GM12878 (cell line): ENCODE measurements around the gene KCNQ1. TPM values are rescaled to one million over a fixed set of nuclear protein-coding genes. Genes with fewer than 3 reads are reported as not detected.

ENCODE experiments used
- ATAC-seq: fragments of 200-7000 bp; cut with Tn5 transposase; 3 replicates; pipeline ENCODE4 v1.9.1; 2020; ENCODE audit warnings: mild to moderate bottlenecking, moderate library complexity
- BruUV-seq: library from RNA; stranded (reverse); fragments of 400-500 nt; replicated peaks from 2 replicates; lab custom pipeline; 2021; lab: Mats Ljungman, UMichigan
- CTCF ChIA-PET: fragments of 300-600 bp; sonication (Branson Sonifier 250); formaldehyde crosslinking; extraction: SDS; loops from one replicate; lab custom pipeline; 2021; ENCODE audit warnings: inconsistent platforms; lab: Yijun Ruan, JAX
- POLR2A ChIA-PET: fragments of 350-600 bp; formaldehyde crosslinking; extraction: SDS; loops from one replicate; lab custom pipeline; 2021; ENCODE audit warnings: inconsistent platforms; lab: Charles Lee
- RAD21 ChIA-PET: fragments of 300-600 bp; sonication (Branson Sonifier 250); formaldehyde crosslinking; loops from one replicate; lab custom pipeline; 2023; ENCODE audit warnings: antibody characterized with exemption; ENCODE audit not compliant: unreplicated experiment; lab: Charles Lee
- SMC1A ChIA-PET: fragments of 300-600 bp; sonication (Branson Sonifier 250); formaldehyde crosslinking; loops from one replicate; lab custom pipeline; 2023; ENCODE audit not compliant: unreplicated experiment, uncharacterized antibody; lab: Charles Lee
- DNase-seq: peaks from one replicate; pipeline ENCODE4 v3.0.0-alpha.2; 2011; ENCODE audit warnings: low read depth, low spot score
- FAIRE-seq: peaks from 3 replicates; lab custom pipeline; 2011; peaks lifted over from hg19 to GRCh38; lab: Jason Lieb, UNC
- H2AFZ ChIP-seq: 2 replicates; pipeline ENCODE4 v1.6.0; 2011; ENCODE audit warnings: low read depth, low read length, control low read depth; ENCODE audit not compliant: control insufficient read depth
- H3K27ac ChIP-seq: 2 replicates; pipeline ENCODE4 v1.5.1; 2011; ENCODE audit warnings: control low read depth; ENCODE audit not compliant: control insufficient read depth, insufficient read depth
- H3K27me3 ChIP-seq, 2 experiments: replicated peaks in 1 of 2; 2 replicates each; pipeline versions ENCODE4 v1.6.0 to v1.6.1; 2011; ENCODE audit warnings: low read length in 1 of 2; ENCODE audit not compliant: control insufficient read depth in 2 of 2, insufficient read depth in 2 of 2
- H3K36me3 ChIP-seq, 2 experiments: 2 replicates each; pipeline ENCODE4 v1.5.1; 2011; ENCODE audit warnings: low read length in 1 of 2; ENCODE audit not compliant: control insufficient read depth in 2 of 2, insufficient read depth in 2 of 2
- H3K4me1 ChIP-seq: 2 replicates; pipeline ENCODE4 v1.6.1; 2011; ENCODE audit warnings: mild to moderate bottlenecking, low read length, moderate library complexity, mixed read lengths; ENCODE audit not compliant: control insufficient read depth, insufficient read depth
- H3K4me2 ChIP-seq: 2 replicates; pipeline ENCODE4 v1.6.0; 2011; ENCODE audit warnings: control low read depth; ENCODE audit not compliant: control insufficient read depth, insufficient read depth
- H3K4me3 ChIP-seq: fragments of 200-600 bp; sonication (generic); 2 replicates; pipeline ENCODE4 v1.5.1; 2016
- H3K79me2 ChIP-seq: 2 replicates; pipeline ENCODE4 v1.6.0; 2011; ENCODE audit warnings: low read length; ENCODE audit not compliant: control insufficient read depth, insufficient read depth
- H3K9ac ChIP-seq: 2 replicates; pipeline ENCODE4 v1.8.0; 2011; ENCODE audit warnings: low read length, control low read depth, mixed read lengths; ENCODE audit not compliant: control insufficient read depth, insufficient read depth
- H3K9me3 ChIP-seq: replicated peaks from 3 replicates; pipeline ENCODE4 v1.5.1; 2011; ENCODE audit warnings: mild to moderate bottlenecking, low read length; ENCODE audit not compliant: control insufficient read depth, insufficient read depth
- H4K20me1 ChIP-seq: 2 replicates; pipeline ENCODE4 v1.6.0; 2011; ENCODE audit not compliant: control insufficient read depth, insufficient read depth
- BMI1 ChIP-seq: fragments of 450-650 bp; IDR thresholded peaks from 2 replicates; pipeline ENCODE4 v1.6.1; 2016; ENCODE audit warnings: mild to moderate bottlenecking, moderate library complexity, borderline replicate concordance
- CREB1 ChIP-seq: IDR thresholded peaks from 2 replicates; pipeline ENCODE4 v1.6.1; 2012; ENCODE audit warnings: low read depth, mild to moderate bottlenecking, inconsistent platforms
- EGR1 ChIP-seq, 2 experiments: IDR thresholded peaks; 1 replicate in 1 of 2; 2 replicates in 1 of 2; pipeline ENCODE4 v1.6.1; 2011 to 2012; ENCODE audit warnings: low read depth in 2 of 2, low read length in 2 of 2, borderline replicate concordance in 1 of 2, mild to moderate bottlenecking in 1 of 2, moderate library complexity in 1 of 2
- ELK1 ChIP-seq: IDR thresholded peaks from 2 replicates; pipeline ENCODE4 v1.6.1; 2012; ENCODE audit warnings: low read depth, low read length, improper control_type of control experiment
- MLLT1 ChIP-seq: fragments of 450-650 bp; IDR thresholded peaks from 2 replicates; pipeline ENCODE4 v1.6.1; 2016; ENCODE audit warnings: mild to moderate bottlenecking
- MTA3 ChIP-seq: IDR thresholded peaks from 2 replicates; pipeline ENCODE4 v1.6.1; 2012; ENCODE audit warnings: low read length, inconsistent platforms, borderline replicate concordance
- NFYB ChIP-seq: IDR thresholded peaks from 2 replicates; pipeline ENCODE4 v1.6.1; 2011; ENCODE audit warnings: low read depth, mild to moderate bottlenecking, low read length, improper control_type of control experiment, moderate library complexity; ENCODE audit not compliant: insufficient read depth
- PBX3 ChIP-seq: IDR thresholded peaks from 2 replicates; pipeline ENCODE4 v1.6.1; 2011; ENCODE audit warnings: mild to moderate bottlenecking, low read depth, low read length, moderate library complexity; ENCODE audit not compliant: insufficient replicate concordance
- RELA ChIP-seq: fragments of 450-650 bp; IDR thresholded peaks from 2 replicates; pipeline ENCODE4 v1.8.0; 2014; ENCODE audit warnings: borderline replicate concordance; ENCODE audit not compliant: partially characterized antibody
- SMAD1 ChIP-seq: fragments of 450-650 bp; IDR thresholded peaks from 2 replicates; pipeline ENCODE4 v1.6.1; 2018; ENCODE audit warnings: mild to moderate bottlenecking, low read depth; ENCODE audit not compliant: partially characterized antibody
- SMARCA5 ChIP-seq: fragments of 450-650 bp; IDR thresholded peaks from 2 replicates; pipeline ENCODE4 v1.6.1; 2017; ENCODE audit warnings: mild to moderate bottlenecking
- SUPT20H ChIP-seq: IDR thresholded peaks from 2 replicates; pipeline ENCODE4 v1.6.1; 2011; ENCODE audit warnings: low read depth, mild to moderate bottlenecking, low read length, moderate library complexity, borderline replicate concordance; ENCODE audit not compliant: control insufficient read depth
- ZBED1 ChIP-seq: IDR thresholded peaks from 2 replicates; pipeline ENCODE4 v1.6.1; 2016; ENCODE audit warnings: borderline replicate concordance
- ZNF384 ChIP-seq: IDR thresholded peaks from 2 replicates; pipeline ENCODE4 v1.6.1; 2012; ENCODE audit warnings: low read depth, mild to moderate bottlenecking, low read length, improper control_type of control experiment, borderline replicate concordance
- ZSCAN29 ChIP-seq: fragments of 450-650 bp; IDR thresholded peaks from 2 replicates; pipeline ENCODE4 v1.6.1; 2017; ENCODE audit warnings: mild to moderate bottlenecking, moderate library complexity
- WGBS: methylation state at CpG from one replicate; pipeline ENCODE4 v1.1.6; 2016; ENCODE audit warnings: low lambda C conversion rate; ENCODE audit not compliant: insufficient replicate concordance, insufficient coverage; ENCODE audit errors: missing lambda C conversion rate; 5-methylcytosine and 5-hydroxymethylcytosine counted together
- in situ Hi-C: fragments of 300-500 bp; cut with MboI; formaldehyde crosslinking; loops from 9 replicates; pipeline ENCODE4 v1.14.3; 2018; ENCODE audit warnings: mixed read lengths
- intact Hi-C: fragments of 100-400 bp; cut with micrococcal nuclease; formaldehyde crosslinking; loops from one replicate; pipeline ENCODE4 v1.14.2; 2022; ENCODE audit not compliant: unreplicated experiment
- polyA plus RNA-seq, 11 experiments: library from polyadenylated mRNA; depleted of rRNA in 4 of 11; unstranded in 6 of 11; stranded (reverse) in 5 of 11; fragments of >200 nt; fragmentation: Nextera tagmentation in 4 of 11; fragmentation: Illumina TruSeq in 1 of 11; extraction: Ambion mirVana in 4 of 11; extraction: Trizol in 1 of 11; gene quantifications; 1 replicate in 1 of 11; 2 replicates in 10 of 11; pipeline versions ENCODE4 v1.2.1 to v1.2.3, GENCODE V29; 2011 to 2016; ENCODE audit warnings: inconsistent platforms in 2 of 11, missing spikeins in 2 of 11, low read depth in 1 of 11
- total RNA-seq, 4 experiments: library from RNA; depleted of rRNA in 3 of 4; stranded (reverse); fragments of >200 nt in 3 of 4; fragmentation: Illumina TruSeq in 1 of 4; extraction: Trizol in 1 of 4; gene quantifications; 2 replicates each; pipeline versions ENCODE4 v1.2.1 to v1.2.3, GENCODE V29; 2013 to 2021
- TF ChIP-seq, protein P1 (sequence below): fragments of 450-650 bp; IDR thresholded peaks from 2 replicates; pipeline ENCODE4 v1.6.1; 2017; ENCODE audit warnings: antibody characterized with exemption, mild to moderate bottlenecking, moderate library complexity

Gene KCNQ1
- total and polyA plus RNA-seq, 10 of the 15 experiments (the other 5 are each of a cell fraction or from before 2014, with no cell fraction given), result 0.03 to 0.15 (median 0.12) TPM; not detected in 7

DNA sequence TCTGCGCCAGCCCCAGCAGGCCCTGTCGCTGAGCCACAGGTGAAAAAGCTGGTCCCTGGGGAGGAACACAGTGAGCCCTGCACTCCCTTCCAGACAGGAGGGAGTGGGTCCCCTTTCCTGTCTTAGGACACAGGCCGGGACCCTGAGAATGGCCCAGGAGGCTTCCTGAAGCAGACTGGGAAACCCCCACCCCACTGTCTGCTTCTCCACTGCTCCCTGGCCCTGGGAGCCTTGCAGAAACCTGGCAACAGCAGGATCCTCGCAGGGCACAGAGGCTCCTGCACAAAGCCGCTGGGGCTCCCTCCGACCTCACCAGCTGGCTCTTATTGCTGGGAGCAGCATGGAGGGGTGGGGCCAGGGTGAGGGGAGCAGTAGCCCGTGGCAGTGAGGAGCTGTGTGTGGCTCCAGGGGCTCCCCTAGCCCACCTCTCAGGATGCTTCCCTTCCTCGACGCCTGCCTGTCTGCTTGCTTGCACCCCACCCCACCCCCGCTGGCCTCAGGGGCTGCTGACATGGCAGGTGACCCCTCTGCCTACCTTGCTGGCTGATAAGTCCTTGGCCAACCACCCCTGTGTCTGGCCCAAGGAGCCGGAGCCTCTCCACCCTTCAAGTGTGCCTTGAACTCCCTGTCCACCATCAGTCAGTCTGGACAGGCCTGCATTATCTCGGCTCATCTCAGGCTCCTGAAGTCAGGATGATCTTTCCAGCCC, 327.1 kb downstream of the KCNQ1 start:
- POLR2A ChIA-PET, result no interaction called here
- Histone ChIP-seq H3K9me3 (no peaks in the 10 kb centered on the region), H3K79me2 (no peaks in the 10 kb centered on the region), H3K27ac (no peak overlapping the region), H4K20me1 (no peaks in the 10 kb centered on the region), H3K4me2 (no peak overlapping the region), H3K4me3 (no peak overlapping the region), H3K36me3 (no peaks in the 10 kb centered on the region), H2AFZ (no peak overlapping the region), H3K4me1 (no peaks in the 10 kb centered on the region), H3K9ac (no peak overlapping the region), H3K27me3 (no peaks in the 10 kb centered on the region)
- RAD21 ChIA-PET, result no interaction called here
- SMC1A ChIA-PET, result no interaction called here
- BruUV-seq, result no TSS peak
- in situ Hi-C loops, result no loop called here
- DNase-seq, result no peak
- 18% methylated on average over 9 of the region's 12 CpGs for WGBS
- FAIRE-seq, result no peak
- no peak for ATAC-seq
- intact Hi-C loops, result no loop called here
- CTCF ChIA-PET, result no interaction called here
- TF ChIP-seq MLLT1, result no peak
- no peak for TF ChIP-seq ELK1
- no peak for TF ChIP-seq SUPT20H
- no peak for TF ChIP-seq EGR1 (IDR thresholded peaks at IDR 0.05; ENCODE audit: borderline replicate concordance in 1 of 2, low read depth in 2 of 2, low read length in 2 of 2)
- no peak for TF ChIP-seq BMI1
- TF ChIP-seq ZSCAN29, result no peak
- TF ChIP-seq PBX3, result no peak
- TF ChIP-seq NFYB, result no peak
- TF ChIP-seq, protein P1, sequence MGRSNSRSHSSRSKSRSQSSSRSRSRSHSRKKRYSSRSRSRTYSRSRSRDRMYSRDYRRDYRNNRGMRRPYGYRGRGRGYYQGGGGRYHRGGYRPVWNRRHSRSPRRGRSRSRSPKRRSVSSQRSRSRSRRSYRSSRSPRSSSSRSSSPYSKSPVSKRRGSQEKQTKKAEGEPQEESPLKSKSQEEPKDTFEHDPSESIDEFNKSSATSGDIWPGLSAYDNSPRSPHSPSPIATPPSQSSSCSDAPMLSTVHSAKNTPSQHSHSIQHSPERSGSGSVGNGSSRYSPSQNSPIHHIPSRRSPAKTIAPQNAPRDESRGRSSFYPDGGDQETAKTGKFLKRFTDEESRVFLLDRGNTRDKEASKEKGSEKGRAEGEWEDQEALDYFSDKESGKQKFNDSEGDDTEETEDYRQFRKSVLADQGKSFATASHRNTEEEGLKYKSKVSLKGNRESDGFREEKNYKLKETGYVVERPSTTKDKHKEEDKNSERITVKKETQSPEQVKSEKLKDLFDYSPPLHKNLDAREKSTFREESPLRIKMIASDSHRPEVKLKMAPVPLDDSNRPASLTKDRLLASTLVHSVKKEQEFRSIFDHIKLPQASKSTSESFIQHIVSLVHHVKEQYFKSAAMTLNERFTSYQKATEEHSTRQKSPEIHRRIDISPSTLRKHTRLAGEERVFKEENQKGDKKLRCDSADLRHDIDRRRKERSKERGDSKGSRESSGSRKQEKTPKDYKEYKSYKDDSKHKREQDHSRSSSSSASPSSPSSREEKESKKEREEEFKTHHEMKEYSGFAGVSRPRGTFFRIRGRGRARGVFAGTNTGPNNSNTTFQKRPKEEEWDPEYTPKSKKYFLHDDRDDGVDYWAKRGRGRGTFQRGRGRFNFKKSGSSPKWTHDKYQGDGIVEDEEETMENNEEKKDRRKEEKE, result no peak
- no peak for TF ChIP-seq ZBED1
- TF ChIP-seq MTA3, result no peak
- no peak for TF ChIP-seq SMAD1
- no peak for TF ChIP-seq RELA
- no peak for TF ChIP-seq CREB1
- no peak for TF ChIP-seq SMARCA5
- no peak for TF ChIP-seq ZNF384
